ENCODE measurements around the gene MAFG.

DNA sequence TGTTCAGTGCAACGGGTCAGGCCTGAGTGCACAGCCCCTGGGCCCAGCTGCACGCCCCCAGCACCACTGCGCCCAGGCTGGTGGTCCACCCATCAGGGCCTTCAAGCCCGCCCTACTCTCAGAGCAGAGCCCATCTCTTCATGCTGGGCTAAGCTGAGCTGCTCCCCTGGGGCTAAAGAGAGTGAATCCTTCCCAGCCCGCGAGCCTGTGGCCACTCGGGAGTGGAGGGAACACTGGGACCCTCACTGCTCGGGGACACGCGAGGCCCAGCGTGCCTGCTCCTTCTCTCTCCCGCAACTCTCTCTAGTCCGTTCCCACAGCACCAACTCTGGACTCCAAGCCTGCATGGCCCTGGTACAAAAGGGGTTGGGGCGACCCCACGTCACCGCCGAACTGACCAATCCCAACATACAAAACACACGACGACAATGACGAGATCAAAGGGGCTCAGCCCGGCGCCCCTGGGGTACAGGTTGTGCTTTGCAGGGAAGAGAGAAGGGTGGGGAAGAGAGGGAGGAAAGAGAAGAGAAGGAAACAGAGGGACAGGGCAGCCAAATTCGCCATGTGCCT is 5.5 kb downstream of the MAFG start:
- TF ChIP-seq POLR2AphosphoS5 (IDR thresholded peaks at IDR 0.05) (no peak), TAF1 (IDR thresholded peaks at IDR 0.05; ENCODE audit: low read depth) (no peak), SMC3 (conservative IDR thresholded peaks at IDR 0.05; ENCODE audit: poor library complexity) (no peak), REST (IDR thresholded peaks at IDR 0.05; ENCODE audit: borderline replicate concordance) (no peak), EP300 (conservative IDR thresholded peaks at IDR 0.05; ENCODE audit: poor library complexity, severe bottlenecking) (no peak)
- TF ChIP-seq, protein P1, sequence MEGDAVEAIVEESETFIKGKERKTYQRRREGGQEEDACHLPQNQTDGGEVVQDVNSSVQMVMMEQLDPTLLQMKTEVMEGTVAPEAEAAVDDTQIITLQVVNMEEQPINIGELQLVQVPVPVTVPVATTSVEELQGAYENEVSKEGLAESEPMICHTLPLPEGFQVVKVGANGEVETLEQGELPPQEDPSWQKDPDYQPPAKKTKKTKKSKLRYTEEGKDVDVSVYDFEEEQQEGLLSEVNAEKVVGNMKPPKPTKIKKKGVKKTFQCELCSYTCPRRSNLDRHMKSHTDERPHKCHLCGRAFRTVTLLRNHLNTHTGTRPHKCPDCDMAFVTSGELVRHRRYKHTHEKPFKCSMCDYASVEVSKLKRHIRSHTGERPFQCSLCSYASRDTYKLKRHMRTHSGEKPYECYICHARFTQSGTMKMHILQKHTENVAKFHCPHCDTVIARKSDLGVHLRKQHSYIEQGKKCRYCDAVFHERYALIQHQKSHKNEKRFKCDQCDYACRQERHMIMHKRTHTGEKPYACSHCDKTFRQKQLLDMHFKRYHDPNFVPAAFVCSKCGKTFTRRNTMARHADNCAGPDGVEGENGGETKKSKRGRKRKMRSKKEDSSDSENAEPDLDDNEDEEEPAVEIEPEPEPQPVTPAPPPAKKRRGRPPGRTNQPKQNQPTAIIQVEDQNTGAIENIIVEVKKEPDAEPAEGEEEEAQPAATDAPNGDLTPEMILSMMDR (IDR thresholded peaks at IDR 0.05; ENCODE audit: poor library complexity, severe bottlenecking): no peak
